ENCODE measurements around the gene CLASP1.
A peak's percentile ranks its signal among the peaks of the same experiment; 100 is the strongest.
"Not testable (repeated sequence)": the region's sequence is repeated elsewhere in the genome, so short reads cannot be mapped to it uniquely, and the experiment has no call there.

Gene CLASP1

DNA sequence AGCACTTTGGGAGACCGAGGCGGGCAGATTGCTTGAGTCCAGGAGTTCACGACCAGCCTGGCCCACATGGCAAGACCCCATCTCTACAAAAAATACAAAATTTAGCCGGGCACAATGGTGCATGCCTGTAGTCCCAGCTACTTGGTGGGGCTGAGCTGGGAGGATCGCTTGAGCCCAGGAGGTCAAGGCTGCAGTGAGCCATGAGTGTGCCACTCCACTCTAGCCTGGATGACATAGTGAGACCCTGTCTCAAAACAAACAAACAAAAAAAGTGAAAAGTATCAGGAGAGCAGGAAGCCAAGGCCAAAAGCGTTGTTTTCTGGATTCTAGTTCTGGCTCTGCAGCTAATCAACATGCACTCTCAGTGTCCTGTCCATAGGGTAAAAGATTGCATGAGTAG lies 10.7 kb upstream of the CLASP1 start:
- DNase-seq = no peak

DNA sequence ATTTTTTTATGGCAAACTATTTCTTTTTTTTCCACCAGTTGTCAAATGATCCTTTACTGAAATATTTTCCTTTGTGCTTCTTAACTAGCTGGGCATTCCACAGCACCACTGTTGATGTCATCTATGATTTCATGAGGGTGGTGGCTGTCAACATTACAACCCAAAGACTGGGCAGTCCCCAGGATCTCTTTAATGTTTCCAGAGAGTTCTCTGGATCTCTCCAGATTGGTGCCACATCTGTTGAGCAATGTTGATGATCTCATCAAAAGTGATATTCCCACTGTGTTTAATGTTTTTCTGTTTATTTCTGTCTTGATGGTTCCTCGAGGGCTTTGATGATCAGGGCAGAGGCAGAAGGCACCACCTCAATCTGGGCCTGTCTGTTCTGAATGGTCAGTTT lies 9.1 kb upstream of the CLASP1 start:
- DNase-seq = not testable (repeated sequence)

- DNase-seq = no peak
These were observed 3.8 kb upstream of the CLASP1 start for GRCh38 chr2:121653035-121653434.

DNA sequence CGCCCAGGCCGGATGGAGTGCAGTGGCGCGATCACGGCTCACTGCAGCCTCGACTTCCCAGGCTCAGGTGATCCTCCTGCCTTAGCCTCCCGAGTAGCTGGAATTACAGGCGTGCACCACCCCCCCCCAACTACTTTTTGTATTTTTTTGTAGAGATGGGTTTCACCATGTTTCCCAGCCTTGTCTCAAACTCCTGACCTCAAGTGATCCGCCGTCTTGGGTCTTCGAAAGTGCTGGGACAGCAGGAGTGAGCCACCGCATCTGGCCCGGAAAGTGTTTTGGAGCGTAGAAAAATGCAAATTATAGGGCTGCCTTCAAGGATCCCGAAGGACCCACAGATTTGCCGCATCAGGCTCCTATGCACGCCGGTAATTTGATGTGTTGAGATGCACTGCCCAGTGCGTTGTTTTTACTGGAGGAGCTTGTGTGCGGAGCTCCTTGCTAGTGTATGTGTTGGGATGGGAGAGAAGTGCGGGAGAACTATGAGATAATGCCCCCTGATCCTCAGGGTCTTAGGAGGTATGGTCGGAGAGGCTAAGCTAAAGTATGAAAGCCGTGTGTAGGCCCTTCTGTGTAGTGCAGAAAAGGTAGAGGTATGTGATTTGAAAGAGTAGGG lies 1.2 kb upstream of the CLASP1 start:
- DNase-seq = no peak

- DNase-seq = peak; percentile 96
These were observed 493 bp upstream of the CLASP1 start for GRCh38 chr2:121649596-121650314.

- no peak for DNase-seq
These were observed 785 bp downstream of the CLASP1 start for GRCh38 chr2:121648206-121649148.

DNA sequence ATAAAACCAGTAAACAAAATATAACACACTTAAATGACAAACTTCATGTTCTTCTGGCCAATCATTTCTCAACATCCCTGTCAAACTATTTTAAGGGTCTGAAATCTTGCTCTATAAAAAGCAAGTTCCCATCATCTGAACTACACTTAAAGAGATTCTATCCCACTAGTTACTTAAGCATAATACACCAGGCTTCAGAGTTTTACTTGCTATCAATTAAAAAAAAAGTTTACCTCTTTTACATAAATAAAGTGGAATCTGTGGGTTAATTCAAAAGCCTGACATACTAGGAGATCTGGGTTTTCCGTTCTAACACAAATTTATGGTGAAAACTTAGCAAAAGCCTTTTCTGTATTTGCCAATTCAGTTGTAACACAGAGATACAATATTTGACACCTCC lies 1.9 kb downstream of the CLASP1 start:
- DNase-seq = no peak

GRCh38 chr2:121644715-121645114 lies 4.5 kb downstream of the CLASP1 start:
- no peak for DNase-seq

GRCh38 chr2:121643877-121644276 lies 5.4 kb downstream of the CLASP1 start:
- DNase-seq = no peak

- DNase-seq = no peak
These were observed 8.6 kb downstream of the CLASP1 start for GRCh38 chr2:121640380-121641316.

GRCh38 chr2:121639846-121640245 lies 9.4 kb downstream of the CLASP1 start:
- DNase-seq = not testable (repeated sequence)

DNA sequence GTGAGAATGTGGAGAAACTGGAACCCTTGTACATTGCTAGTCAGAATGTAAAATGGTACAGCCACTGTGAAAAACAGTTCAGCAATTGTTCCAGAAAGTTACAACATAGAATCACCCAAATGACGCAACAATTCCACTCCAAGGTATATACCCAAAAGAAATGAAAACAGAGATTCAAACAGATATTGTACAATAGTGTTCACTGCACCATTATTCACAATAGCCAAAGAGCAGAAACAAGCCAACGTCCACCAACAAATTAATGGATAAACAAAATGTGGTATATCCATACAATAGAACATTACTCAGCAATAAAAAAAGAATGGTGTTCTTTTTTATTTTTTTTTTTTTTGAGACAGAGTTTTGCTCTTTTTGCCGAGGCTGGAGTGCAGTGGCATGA lies 10.9 kb downstream of the CLASP1 start:
- no peak for DNase-seq

DNA sequence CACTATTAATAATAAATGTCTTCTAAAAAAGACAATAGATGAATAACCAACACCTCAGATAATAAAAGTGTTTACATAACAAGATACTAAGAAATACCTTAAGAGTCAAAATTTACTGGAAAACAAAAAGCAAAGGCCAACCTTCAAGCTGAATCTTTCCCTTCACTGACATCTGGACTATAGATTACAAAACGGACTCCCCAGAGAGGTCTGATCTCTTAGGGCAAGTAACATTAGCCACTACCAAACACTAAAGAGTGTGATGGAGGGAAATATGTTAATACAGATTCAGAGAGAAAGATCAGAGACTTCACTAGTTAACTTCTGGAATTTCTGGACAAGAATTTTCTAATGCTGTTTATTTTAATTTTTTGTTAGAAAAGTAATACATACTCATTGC lies 13.9 kb downstream of the CLASP1 start:
- peak; percentile 56 for DNase-seq

DNA sequence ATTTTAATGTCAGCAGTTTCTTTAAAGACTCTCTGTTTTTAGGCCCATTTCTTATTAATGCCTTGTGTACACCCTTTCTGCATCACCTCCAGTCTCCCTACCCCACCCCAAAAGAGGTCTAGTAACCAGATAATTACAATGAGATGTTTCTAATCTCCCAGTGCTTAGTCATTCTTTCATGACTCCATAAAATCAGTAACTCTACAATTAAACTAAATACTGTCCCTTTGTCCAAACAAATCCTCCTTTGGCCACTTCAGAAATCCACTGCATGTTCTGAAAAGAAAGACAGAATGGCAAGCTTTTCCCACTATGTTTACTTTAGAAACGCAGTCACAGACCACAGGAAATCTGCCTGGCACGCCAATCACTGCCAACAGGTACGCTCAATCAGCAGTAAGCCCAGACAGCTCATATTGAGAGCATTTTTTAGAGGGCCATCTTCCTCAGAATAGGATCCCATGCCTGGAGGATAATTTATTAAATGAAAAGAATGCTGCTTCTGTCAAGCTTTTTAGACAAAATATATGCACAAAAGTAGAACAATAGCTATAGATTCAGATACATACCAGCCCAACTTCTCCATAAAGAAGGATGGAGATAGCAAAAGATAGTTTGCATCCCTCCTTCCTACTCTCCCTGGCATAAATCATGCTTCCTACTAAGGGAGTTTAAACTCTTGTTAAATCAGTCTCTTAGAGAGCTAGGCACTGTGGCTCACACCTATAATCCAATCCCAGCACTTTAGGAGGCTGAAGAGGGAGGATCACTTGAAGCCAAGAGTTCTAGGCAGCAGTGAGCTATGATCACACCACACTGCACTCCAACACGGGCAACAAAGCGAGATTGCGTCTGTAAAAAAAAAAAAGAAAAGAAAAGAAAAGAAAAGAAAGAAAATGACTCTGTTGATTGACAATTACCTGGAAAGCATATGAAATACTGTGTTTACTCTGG lies 14.6 kb downstream of the CLASP1 start:
- DNase-seq = no peak

DNA sequence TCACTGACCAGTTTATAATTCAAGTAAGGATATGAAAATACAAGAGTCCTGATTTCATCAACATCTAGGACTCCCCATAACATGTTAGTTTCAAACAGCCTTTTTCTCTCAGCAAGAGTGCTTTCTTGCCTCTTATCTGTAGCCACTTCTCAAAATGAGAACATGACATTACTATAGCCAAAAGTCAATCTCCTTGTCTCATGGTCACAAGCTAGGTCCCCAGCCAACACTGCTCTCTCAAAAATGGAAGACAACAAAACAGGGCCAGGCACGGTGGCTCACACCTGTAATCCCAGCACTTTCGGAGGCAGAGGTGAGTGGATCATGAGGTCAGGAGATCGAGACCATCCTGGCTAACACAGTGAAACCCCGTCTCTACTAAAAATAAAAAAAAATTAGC lies 15.8 kb downstream of the CLASP1 start:
- DNase-seq = no peak

- DNase-seq = no peak
These were observed 21.7 kb downstream of the CLASP1 start for GRCh38 chr2:121627525-121628050.

DNA sequence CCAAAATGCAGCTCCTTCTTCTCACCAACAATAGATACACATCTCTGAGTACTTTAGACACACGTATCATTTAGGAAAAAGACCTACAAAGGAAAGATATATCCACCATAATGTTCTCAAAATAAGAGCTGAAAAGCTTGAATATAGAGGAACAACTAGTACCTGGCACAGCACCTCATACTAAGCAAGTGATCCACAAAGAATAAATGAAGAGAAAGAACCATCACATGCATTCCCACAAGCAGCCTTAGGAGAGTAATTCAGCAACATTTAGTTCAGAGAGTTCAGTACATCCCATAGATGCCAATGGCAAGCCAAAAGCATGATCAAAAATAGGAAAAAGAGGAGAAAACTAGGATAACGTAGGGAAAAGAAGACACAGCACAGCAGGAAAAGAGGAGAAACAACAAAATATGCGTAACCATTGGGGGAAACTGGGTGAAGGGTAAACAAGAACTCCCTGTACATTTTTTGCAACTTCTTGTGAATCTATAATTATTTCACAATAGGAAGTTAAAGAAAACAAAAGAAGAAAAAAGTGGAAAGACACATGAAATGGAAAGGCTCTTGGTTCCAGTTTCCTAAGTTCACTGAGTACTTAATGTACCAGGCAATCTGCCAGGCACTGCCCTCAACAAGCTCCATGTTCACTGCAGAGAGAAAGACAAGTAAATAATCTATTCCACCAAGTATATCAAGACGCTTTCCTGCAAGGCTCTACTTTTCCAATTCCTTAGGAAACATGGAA lies 22.3 kb downstream of the CLASP1 start:
- no peak for DNase-seq

DNA sequence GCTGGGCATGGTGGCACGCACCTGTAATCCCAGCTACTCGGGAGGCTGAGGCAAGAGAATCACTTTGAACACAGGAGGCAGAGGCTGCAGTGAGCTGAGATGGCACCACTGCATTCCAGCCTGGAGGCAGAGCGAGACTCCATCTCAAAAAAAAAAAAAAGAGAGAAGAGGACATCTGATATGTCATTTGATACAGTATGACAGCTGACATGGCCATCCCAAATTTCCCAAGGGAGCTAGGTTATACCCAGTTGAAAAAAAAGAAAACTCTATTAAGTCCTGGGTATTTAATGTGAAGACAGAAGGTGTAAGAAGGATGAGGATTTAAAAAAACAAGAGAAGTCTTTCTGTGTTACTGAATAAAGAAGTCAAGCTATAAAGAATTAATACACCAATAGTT lies 23.3 kb downstream of the CLASP1 start:
- peak; percentile 98 for DNase-seq

DNA sequence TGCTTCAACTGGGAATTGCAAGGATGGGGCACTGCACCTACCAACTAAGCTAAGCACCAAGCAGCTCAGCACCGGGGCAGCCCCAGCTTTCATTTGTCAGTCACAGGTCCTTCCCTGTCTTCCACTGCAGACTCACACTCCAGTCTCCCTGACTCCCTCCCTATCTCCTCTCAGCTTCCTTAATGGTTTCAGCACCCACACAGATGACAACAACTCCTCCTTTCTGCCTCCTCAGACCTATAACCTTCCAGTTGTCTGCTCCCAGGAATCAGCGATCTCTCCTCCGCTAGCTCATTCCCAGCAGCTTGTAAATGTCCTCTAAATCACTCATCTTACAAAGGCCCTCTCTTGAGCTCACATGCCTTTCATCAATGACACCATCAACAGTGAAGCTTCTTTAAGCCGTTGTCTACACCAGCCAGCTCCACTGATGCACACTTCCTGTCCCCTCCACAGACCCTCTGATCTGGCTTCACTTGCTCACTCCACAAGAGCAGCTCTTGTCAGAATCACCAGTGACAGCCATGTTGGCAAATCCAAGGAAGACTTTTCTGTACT lies 32.1 kb downstream of the CLASP1 start:
- no peak for DNase-seq

- DNase-seq = no peak
These were observed 35.5 kb downstream of the CLASP1 start for GRCh38 chr2:121613774-121614173.

Data from NCI-H2171 (cell line).